GM12801 (cell line): ENCODE measurements around the gene GPR152.

Experiments used
- TF ChIP-seq, protein P1 (sequence below): IDR thresholded peaks from one replicate; pipeline ENCODE4 v1.5.1; 2011; ENCODE audit warnings: control low read depth; ENCODE audit not compliant: insufficient read length; ENCODE audit errors: extremely low read depth

GPR152 gene

GRCh38 chr11:67423891-67424613 is 28.5 kb downstream of the GPR152 start:
- TF ChIP-seq, protein P1, sequence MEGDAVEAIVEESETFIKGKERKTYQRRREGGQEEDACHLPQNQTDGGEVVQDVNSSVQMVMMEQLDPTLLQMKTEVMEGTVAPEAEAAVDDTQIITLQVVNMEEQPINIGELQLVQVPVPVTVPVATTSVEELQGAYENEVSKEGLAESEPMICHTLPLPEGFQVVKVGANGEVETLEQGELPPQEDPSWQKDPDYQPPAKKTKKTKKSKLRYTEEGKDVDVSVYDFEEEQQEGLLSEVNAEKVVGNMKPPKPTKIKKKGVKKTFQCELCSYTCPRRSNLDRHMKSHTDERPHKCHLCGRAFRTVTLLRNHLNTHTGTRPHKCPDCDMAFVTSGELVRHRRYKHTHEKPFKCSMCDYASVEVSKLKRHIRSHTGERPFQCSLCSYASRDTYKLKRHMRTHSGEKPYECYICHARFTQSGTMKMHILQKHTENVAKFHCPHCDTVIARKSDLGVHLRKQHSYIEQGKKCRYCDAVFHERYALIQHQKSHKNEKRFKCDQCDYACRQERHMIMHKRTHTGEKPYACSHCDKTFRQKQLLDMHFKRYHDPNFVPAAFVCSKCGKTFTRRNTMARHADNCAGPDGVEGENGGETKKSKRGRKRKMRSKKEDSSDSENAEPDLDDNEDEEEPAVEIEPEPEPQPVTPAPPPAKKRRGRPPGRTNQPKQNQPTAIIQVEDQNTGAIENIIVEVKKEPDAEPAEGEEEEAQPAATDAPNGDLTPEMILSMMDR: no peak

GRCh38 chr11:67423466-67423865 is 29.1 kb downstream of the GPR152 start:
- TF ChIP-seq, protein P1: no peak

DNA sequence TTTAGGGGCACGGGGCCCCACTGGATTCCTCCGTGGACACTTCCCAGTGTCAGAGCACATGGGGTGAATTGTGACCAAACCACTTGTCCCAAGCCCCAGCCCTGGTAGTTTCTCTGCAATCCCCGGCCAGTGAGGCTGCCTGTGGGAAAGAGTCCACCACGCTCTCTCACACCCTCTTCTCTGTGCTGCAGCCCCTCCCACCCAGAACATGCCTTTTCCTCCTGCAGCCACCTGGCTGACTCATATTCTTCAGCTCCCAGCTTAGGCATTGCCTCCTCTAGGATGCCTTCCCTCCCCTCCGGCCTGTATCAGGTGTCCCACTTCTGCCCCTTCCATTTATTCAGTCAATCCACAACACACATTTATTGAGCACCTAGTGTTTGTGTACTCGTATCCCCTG is 29.6 kb downstream of the GPR152 start:
- TF ChIP-seq, protein P1: no peak

GRCh38 chr11:67421430-67422031 is 31.0 kb downstream of the GPR152 start:
- TF ChIP-seq, protein P1: no peak

- TF ChIP-seq, protein P1: no peak
Measured at GRCh38 chr11:67420646-67421429, 31.7 kb downstream of the GPR152 start.

- TF ChIP-seq, protein P1: no peak
Measured at GRCh38 chr11:67420147-67420645, 32.3 kb downstream of the GPR152 start.

- TF ChIP-seq, protein P1: no peak
Measured at GRCh38 chr11:67419325-67420049, 33.0 kb downstream of the GPR152 start.
